H1 (cell line): ENCODE results near the gene YRDC. TPM values are rescaled to one million over a fixed set of nuclear protein-coding genes. Genes with fewer than 3 reads are reported as not detected.

Experiments used
- CTCF ChIA-PET: fragments of 300-600 bp; sonication (Branson Sonifier 250); formaldehyde crosslinking; loops from one replicate; lab custom pipeline; 2021; ENCODE audit not compliant: partially characterized antibody; lab: Charles Lee
- POLR2A ChIA-PET: fragments of 300-600 bp; sonication (Branson Sonifier 250); formaldehyde crosslinking; loops from one replicate; lab custom pipeline; 2021; ENCODE audit warnings: inconsistent platforms; ENCODE audit not compliant: partially characterized antibody; lab: Charles Lee
- DNase-seq, 2 experiments: peaks; one replicate each; pipeline versions ENCODE4 v3.0.0 to v3.0.0-alpha.2; 2010 to 2022; ENCODE audit warnings: low spot score in 2 of 2, low read depth in 1 of 2, mixed read lengths in 1 of 2
- FAIRE-seq: peaks from 2 replicates; lab custom pipeline; 2011; peaks lifted over from hg19 to GRCh38; lab: Jason Lieb, UNC
- H2AFZ ChIP-seq: 2 replicates; pipeline ENCODE4 v1.8.1; 2012; ENCODE audit warnings: low read length, inconsistent platforms
- H2AK5ac ChIP-seq: 2 replicates; pipeline ENCODE4 v1.6.1; 2013; ENCODE audit warnings: low read depth, low read length
- H2BK120ac ChIP-seq: replicated peaks from 2 replicates; pipeline ENCODE3; 2013; ENCODE audit warnings: low read depth, low read length, inconsistent platforms
- H2BK12ac ChIP-seq: 2 replicates; pipeline ENCODE4 v1.6.1; 2013; ENCODE audit warnings: low read depth, low read length
- H2BK15ac ChIP-seq: 2 replicates; pipeline ENCODE4 v1.6.1; 2013; ENCODE audit warnings: low read length
- H2BK20ac ChIP-seq: 2 replicates; pipeline ENCODE4 v1.6.1; 2013; ENCODE audit warnings: low read length
- H2BK5ac ChIP-seq: 2 replicates; pipeline ENCODE4 v1.6.1; 2013; ENCODE audit warnings: low read depth, low read length
- H3K14ac ChIP-seq: 2 replicates; pipeline ENCODE4 v1.6.1; 2013; ENCODE audit warnings: inconsistent platforms; ENCODE audit not compliant: insufficient read length
- H3K18ac ChIP-seq: 2 replicates; pipeline ENCODE4 v1.6.1; 2013; ENCODE audit warnings: low read length; ENCODE audit errors: extremely low read depth
- H3K23ac ChIP-seq: 2 replicates; pipeline ENCODE4 v1.6.1; 2013; ENCODE audit warnings: inconsistent platforms; ENCODE audit not compliant: insufficient read length
- H3K23me2 ChIP-seq: 2 replicates; pipeline ENCODE4 v1.6.1; 2013; ENCODE audit warnings: low read depth, low read length
- H3K27ac ChIP-seq: 2 replicates; pipeline ENCODE4 v1.6.1; 2011; ENCODE audit warnings: low read depth, low read length, inconsistent platforms
- H3K27me3 ChIP-seq, 4 experiments: replicated peaks in 1 of 4; 1 replicate in 1 of 4; 2 replicates in 3 of 4; pipeline versions ENCODE4 v1.6.1 to v1.8.1; 2011 to 2013; ENCODE audit warnings: low read length in 3 of 4, mild to moderate bottlenecking in 3 of 4, inconsistent platforms in 2 of 4, mixed read lengths in 2 of 4, moderate library complexity in 1 of 4; ENCODE audit not compliant: control insufficient read depth in 3 of 4, insufficient read depth in 3 of 4; ENCODE audit errors: extremely low read depth in 1 of 4
- H3K36me3 ChIP-seq, 4 experiments: 2 replicates each; pipeline versions ENCODE4 v1.6.1 to v1.8.1; 2011 to 2013; ENCODE audit warnings: mild to moderate bottlenecking in 4 of 4, low read length in 3 of 4, moderate library complexity in 2 of 4, control low read depth in 1 of 4, inconsistent platforms in 1 of 4; ENCODE audit not compliant: insufficient read depth in 4 of 4, control insufficient read depth in 2 of 4
- H3K4ac ChIP-seq: replicated peaks from 2 replicates; pipeline ENCODE3; 2013; ENCODE audit warnings: low read length, low read depth, mixed read lengths, inconsistent platforms; ENCODE audit not compliant: insufficient read length
- H3K4me1 ChIP-seq, 4 experiments: replicated peaks in 1 of 4; 1 replicate in 1 of 4; 2 replicates in 3 of 4; pipeline versions ENCODE4 v1.6.1 to v1.8.1; 2011 to 2013; ENCODE audit warnings: low read length in 3 of 4, inconsistent platforms in 2 of 4, mixed read lengths in 1 of 4; ENCODE audit not compliant: insufficient read depth in 4 of 4, control insufficient read depth in 3 of 4
- H3K4me2 ChIP-seq, 2 experiments: 2 replicates each; pipeline versions ENCODE4 v1.6.1 to v1.8.1; 2011 to 2013; ENCODE audit warnings: low read depth in 2 of 2, low read length in 2 of 2, control low read depth in 1 of 2, inconsistent platforms in 1 of 2, mild to moderate bottlenecking in 1 of 2; ENCODE audit not compliant: insufficient read depth in 1 of 2
- H3K4me3 ChIP-seq, 4 experiments: fragments of 200-600, 300-600 bp in 1 of 4; sonication (generic), shearing (Covaris generic), sonication (Bioruptor Twin) in 1 of 4; 2 replicates each; pipeline versions ENCODE4 v1.5.1 to v1.8.1; 2011 to 2016; ENCODE audit warnings: low read length in 4 of 4, low read depth in 3 of 4, control low read depth in 2 of 4, inconsistent platforms in 2 of 4, mild to moderate bottlenecking in 2 of 4, mixed read lengths in 1 of 4, moderate library complexity in 1 of 4; ENCODE audit not compliant: insufficient read depth in 2 of 4; ENCODE audit errors: extremely low read depth in 1 of 4
- H3K56ac ChIP-seq: replicated peaks from 2 replicates; pipeline ENCODE3; 2013; ENCODE audit warnings: low read depth, mild to moderate bottlenecking, mixed read lengths, low read length, inconsistent platforms; ENCODE audit not compliant: insufficient read length
- H3K79me1 ChIP-seq: 2 replicates; pipeline ENCODE4 v1.6.1; 2013; ENCODE audit warnings: low read depth, low read length, control low read depth
- H3K79me2 ChIP-seq, 2 experiments: 2 replicates each; pipeline versions ENCODE4 v1.6.1 to v1.8.1; 2012 to 2013; ENCODE audit warnings: low read length in 2 of 2, mild to moderate bottlenecking in 2 of 2, inconsistent platforms in 1 of 2; ENCODE audit not compliant: insufficient read depth in 2 of 2, control insufficient read depth in 1 of 2
- H3K9ac ChIP-seq, 4 experiments: replicated peaks in 1 of 4; 1 replicate in 1 of 4; 2 replicates in 3 of 4; pipeline versions ENCODE4 v1.6.1 to v1.8.1; 2011 to 2013; ENCODE audit warnings: low read depth in 3 of 4, low read length in 3 of 4, control low read depth in 2 of 4, mild to moderate bottlenecking in 2 of 4, moderate library complexity in 2 of 4, inconsistent platforms in 1 of 4; ENCODE audit errors: extremely low read depth in 1 of 4
- H3K9me3 ChIP-seq, 2 experiments: 2 replicates each; pipeline versions ENCODE4 v1.6.1 to v1.8.1; 2012 to 2013; ENCODE audit warnings: mild to moderate bottlenecking in 2 of 2, moderate library complexity in 2 of 2, control low read depth in 1 of 2, inconsistent platforms in 1 of 2, low read depth in 1 of 2, low read length in 1 of 2, mixed read lengths in 1 of 2; ENCODE audit not compliant: insufficient read depth in 2 of 2
- H4K20me1 ChIP-seq, 2 experiments: replicated peaks in 1 of 2; 2 replicates each; pipeline versions ENCODE3 to v1.8.1; 2011 to 2013; ENCODE audit warnings: inconsistent platforms in 2 of 2, low read length in 2 of 2, mild to moderate bottlenecking in 1 of 2; ENCODE audit not compliant: insufficient read depth in 2 of 2, control insufficient read depth in 1 of 2
- H4K5ac ChIP-seq: 2 replicates; pipeline ENCODE4 v1.6.1; 2013; ENCODE audit warnings: low read length, low read depth, mixed read lengths, inconsistent platforms; ENCODE audit not compliant: insufficient read length
- H4K8ac ChIP-seq: 2 replicates; pipeline ENCODE4 v1.8.0; 2013; ENCODE audit warnings: mild to moderate bottlenecking, moderate library complexity, low read length, inconsistent platforms; ENCODE audit not compliant: insufficient read depth; ENCODE audit errors: extremely low read depth
- H4K91ac ChIP-seq: replicated peaks from 2 replicates; pipeline ENCODE3; 2013; ENCODE audit warnings: low read length, mixed read lengths, inconsistent platforms; ENCODE audit not compliant: insufficient read length
- KDM1A ChIP-seq: fragments of 200-600, 300-600 bp; sonication (generic); IDR thresholded peaks from 2 replicates; pipeline ENCODE4 v1.7.1; 2016; ENCODE audit warnings: mild to moderate bottlenecking, low read length, borderline replicate concordance
- NANOG ChIP-seq: IDR thresholded peaks from 2 replicates; pipeline ENCODE4 v1.6.1; 2011; ENCODE audit warnings: low read length, low read depth, mild to moderate bottlenecking, inconsistent platforms; ENCODE audit not compliant: insufficient read depth, poor library complexity, severe bottlenecking
- SRF ChIP-seq: IDR thresholded peaks from 2 replicates; pipeline ENCODE4 v1.6.1; 2011; ENCODE audit warnings: mild to moderate bottlenecking, low read depth, low read length, moderate library complexity
- SUZ12 ChIP-seq: fragments of 200-600 bp; sonication (generic); IDR thresholded peaks from 2 replicates; pipeline ENCODE4 v1.6.1; 2012; ENCODE audit warnings: mild to moderate bottlenecking, inconsistent platforms, low read length, moderate library complexity, mixed read lengths
- WGBS, 2 experiments: shearing (Covaris generic) in 1 of 2; methylation state at CpG; one replicate each; pipeline versions ENCODE4 v1.1.6 to v1.1.7; 2013 to 2015; ENCODE audit warnings: low lambda C conversion rate in 2 of 2, mixed read lengths in 2 of 2, inconsistent platforms in 1 of 2, low coverage in 1 of 2, missing lambda C conversion rate in 1 of 2; ENCODE audit not compliant: insufficient replicate concordance in 2 of 2, insufficient coverage in 1 of 2, insufficient read length in 1 of 2; ENCODE audit errors: extremely low coverage in 1 of 2, missing lambda C conversion rate in 1 of 2; 5-methylcytosine and 5-hydroxymethylcytosine counted together
- polyA plus RNA-seq, 7 experiments: library from polyadenylated mRNA; depleted of rRNA in 3 of 7; stranded (reverse) in 5 of 7; unstranded in 2 of 7; fragments of >200 nt in 5 of 7; fragments of 200-250 nt in 2 of 7; gene quantifications; 1 replicate in 5 of 7; 2 replicates in 1 of 7; 4 replicates in 1 of 7; pipeline versions ENCODE4 v1.2.1 to v1.2.3, GENCODE V29; 2011 to 2013; ENCODE audit warnings: missing spikeins in 2 of 7, mixed read lengths in 2 of 7
- total RNA-seq: library from RNA; stranded (reverse); fragmentation: NEBNext Ultra II Directional; extraction: Animal tissue kit (Norgen Biotek cat#: 25700); gene quantifications from 2 replicates; pipeline ENCODE4 v1.2.1, GENCODE V29; 2021

YRDC gene
- total and polyA plus RNA-seq, 2 of the 8 experiments (the other 6 are each of a cell fraction or from before 2014, with no cell fraction given) = 21.1 to 21.6 TPM

DNA sequence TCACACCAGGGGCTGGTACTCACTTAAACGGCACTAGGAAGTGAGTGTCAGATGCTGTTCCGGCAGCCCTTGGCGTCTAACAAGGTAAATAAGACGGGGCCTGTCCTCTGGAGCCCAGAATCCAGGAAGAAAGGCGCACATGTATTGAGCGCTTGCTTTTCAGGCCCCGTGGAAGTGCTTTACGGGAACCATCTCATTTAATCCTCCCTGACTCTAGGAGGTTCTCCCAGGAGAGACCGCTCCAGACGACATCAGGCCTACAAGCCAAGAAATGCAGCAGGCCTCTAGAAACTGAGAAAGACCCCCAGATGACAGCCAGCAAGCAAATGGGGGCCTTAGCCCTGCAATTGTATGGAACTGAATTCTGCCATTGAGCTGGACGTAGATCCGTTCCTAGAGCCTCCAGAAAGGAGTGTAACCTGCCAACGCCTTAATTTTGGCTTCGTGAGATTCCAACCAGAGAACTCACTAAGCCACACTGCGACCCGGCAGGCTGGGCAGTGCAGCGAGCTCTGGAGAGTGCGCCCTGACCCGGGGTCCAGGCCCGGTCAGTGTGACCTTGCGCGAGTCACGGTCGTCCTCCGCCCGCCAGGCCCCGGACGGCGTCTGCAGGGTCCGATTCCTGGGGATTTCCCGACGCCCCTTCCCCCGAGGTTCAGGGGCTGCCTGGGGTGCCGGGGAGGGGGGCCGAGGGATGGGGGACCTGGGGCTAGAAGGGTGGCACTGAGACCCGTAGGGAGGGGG, 14.9 kb downstream of the YRDC start:
- H2AK5ac ChIP-seq = no peak overlapping the region
- H3K18ac ChIP-seq = no peak overlapping the region
- no peak overlapping the region for H2AFZ ChIP-seq
- H2BK120ac ChIP-seq = no peak overlapping the region
- peaks cover 0 to 7% (median 5%) of the 10 kb centered on the region in 4 experiments; a peak in 6 of 7 replicates for H3K4me1 ChIP-seq
- no peak overlapping the region for H3K27ac ChIP-seq
- H3K23me2 ChIP-seq = peaks cover 8% of the 10 kb centered on the region
- H4K91ac ChIP-seq = no peak overlapping the region
- peak overlapping the region; percentile 27 to 79 (median 50); a peak in 6 of 8 replicates for H3K4me3 ChIP-seq
- H3K23ac ChIP-seq = no peak overlapping the region
- H3K79me2 ChIP-seq = no peaks in the 10 kb centered on the region
- H3K56ac ChIP-seq = no peak overlapping the region
- POLR2A ChIA-PET = interaction anchor here (0.9 to 1.5 kb wide), 2 partner anchors 15 to 26 kb away, joined by 3 read pairs; partner anchors contain the start of gene YRDC
- H2BK20ac ChIP-seq = no peak overlapping the region
- CTCF ChIA-PET = interaction anchor here (0.7 kb wide), 1 partner anchor 27 kb away, joined by 3 read pairs; no protein-coding TSS in a partner anchor
- TF ChIP-seq SUZ12 = peak; percentile 28; the same call in 1 of the 2 replicates
- TF ChIP-seq KDM1A = no peak
- TF ChIP-seq NANOG = no peak
- no peak for TF ChIP-seq SRF
- TF ChIP-seq, all 59 proteins: peak for 1
- H3K4ac ChIP-seq = no peak overlapping the region
- WGBS, 2 experiments = 51% methylated on average over 30 of the region's 36 CpGs; no CpG with 5 or more reads in 1 of the 2 experiments
- H3K27me3 ChIP-seq = peaks cover 10 to 38% (median 31%) of the 10 kb centered on the region in 4 experiments
- no peak overlapping the region for H2BK5ac ChIP-seq
- H3K79me1 ChIP-seq = no peaks in the 10 kb centered on the region
- FAIRE-seq = no peak
- no peaks in the 10 kb centered on the region for H3K9me3 ChIP-seq
- H3K14ac ChIP-seq = no peak overlapping the region
- no peak overlapping the region for H3K9ac ChIP-seq
- H4K8ac ChIP-seq = no peak overlapping the region
- H3K36me3 ChIP-seq = no peaks in the 10 kb centered on the region
- no peak overlapping the region for H2BK12ac ChIP-seq
- no peak overlapping the region for H2BK15ac ChIP-seq
- peaks cover 0 to 7% of the 10 kb centered on the region in 2 experiments for H4K20me1 ChIP-seq
- DNase-seq = peak in 1 of 2 experiments; percentile 51
- no peak overlapping the region for H4K5ac ChIP-seq
- H3K4me2 ChIP-seq = peak overlapping the region; percentile 79 to 99
